H1 (cell line): ENCODE measurements around the gene DLGAP5. TPM values are rescaled to one million over a fixed set of nuclear protein-coding genes. Genes with fewer than 3 reads are reported as not detected.

Experiments used
- ASH2L ChIP-seq: fragments of 200-600, 300-600 bp; sonication (generic); IDR thresholded peaks from one replicate; pipeline ENCODE4 v1.7.1; 2017; ENCODE audit warnings: low read length
- ATF3 ChIP-seq: IDR thresholded peaks from 2 replicates; pipeline ENCODE4 v1.6.1; 2011; ENCODE audit warnings: low read depth, mild to moderate bottlenecking, low read length; ENCODE audit not compliant: insufficient read depth
- HDAC6 ChIP-seq: IDR thresholded peaks from one replicate; pipeline ENCODE4 v1.7.1; 2012; ENCODE audit warnings: low read depth, mild to moderate bottlenecking, inconsistent platforms, low read length, moderate library complexity
- MAX ChIP-seq: IDR thresholded peaks from 2 replicates; pipeline ENCODE4 v1.6.1; 2012; ENCODE audit warnings: inconsistent platforms
- POLR2A ChIP-seq, 2 experiments: IDR thresholded peaks; 1 replicate in 1 of 2; 2 replicates in 1 of 2; pipeline ENCODE4 v1.6.1; 2011; ENCODE audit warnings: low read depth in 2 of 2, low read length in 2 of 2, mild to moderate bottlenecking in 2 of 2; ENCODE audit errors: control extremely low read depth in 1 of 2
- RNF2 ChIP-seq: fragments of 200-900, 300-1000 bp; sonication (generic); IDR thresholded peaks from 2 replicates; pipeline ENCODE4 v1.7.1; 2016; ENCODE audit warnings: borderline replicate concordance, low read depth, mild to moderate bottlenecking, antibody characterized with exemption, low read length; ENCODE audit not compliant: poor library complexity, severe bottlenecking; ENCODE audit errors: missing control alignments
- SP2 ChIP-seq: IDR thresholded peaks from 2 replicates; pipeline ENCODE4 v1.6.1; 2012; ENCODE audit warnings: mild to moderate bottlenecking, low read length, inconsistent platforms
- TAF1 ChIP-seq: IDR thresholded peaks from 2 replicates; pipeline ENCODE4 v1.6.1; 2011; ENCODE audit warnings: mild to moderate bottlenecking, low read depth, low read length
- polyA plus RNA-seq, 7 experiments: library from polyadenylated mRNA; depleted of rRNA in 3 of 7; stranded (reverse) in 5 of 7; unstranded in 2 of 7; fragments of >200 nt in 5 of 7; fragments of 200-250 nt in 2 of 7; gene quantifications; 1 replicate in 5 of 7; 2 replicates in 1 of 7; 4 replicates in 1 of 7; pipeline versions ENCODE4 v1.2.1 to v1.2.3, GENCODE V29; 2011 to 2013; ENCODE audit warnings: missing spikeins in 2 of 7, mixed read lengths in 2 of 7
- total RNA-seq: library from RNA; stranded (reverse); fragmentation: NEBNext Ultra II Directional; extraction: Animal tissue kit (Norgen Biotek cat#: 25700); gene quantifications from 2 replicates; pipeline ENCODE4 v1.2.1, GENCODE V29; 2021

Gene DLGAP5
- total and polyA plus RNA-seq, 2 of the 8 experiments (the other 6 are each of a cell fraction or from before 2014, with no cell fraction given), result 16.9 to 155 TPM

- no peak for TF ChIP-seq HDAC6
- no peak for TF ChIP-seq TAF1
- TF ChIP-seq MAX, result peak; percentile 90
- no peak for TF ChIP-seq SP2
- TF ChIP-seq POLR2A (IDR thresholded peaks at IDR 0.05; ENCODE audit: control extremely low read depth in 1 of 2, low read depth in 2 of 2, low read length in 2 of 2), result no peak
- no peak for TF ChIP-seq RNF2
- 0 out of 2 replicates have a peak, but pooled peaks have one; percentile 11 for TF ChIP-seq ATF3
- TF ChIP-seq ASH2L, result no peak
- TF ChIP-seq, all 59 proteins: peak for 8
These were observed 83.4 kb downstream of the DLGAP5 start (continued) for GRCh38 chr14:55107766-55108554.
